Stomach (tissue), 4 donors: ENCODE data around the gene KCND2.

Experiments used
- POLR2A ChIP-seq, 4 donors: fragments of 450-650 bp; IDR thresholded peaks; one replicate each; pipeline ENCODE4 v1.6.1; 2016; ENCODE audit warnings: antibody characterized with exemption in 4 of 4, control low read depth in 2 of 4, mild to moderate bottlenecking in 1 of 4, moderate library complexity in 1 of 4
- POLR2AphosphoS5 ChIP-seq, 3 donors: sonication (generic); formaldehyde crosslinking; IDR thresholded peaks; one replicate each; pipeline ENCODE4 v1.6.1; 2016; ENCODE audit warnings: antibody characterized with exemption in 3 of 3
- TF ChIP-seq, protein P1 (sequence below), 7 experiments: fragments of 450-650 bp in 4 of 7; fragments of 200-600 bp in 3 of 7; sonication (generic) in 3 of 7; IDR thresholded peaks; one replicate each; pipeline ENCODE4 v1.5.1; 2016 to 2019; ENCODE audit warnings: antibody characterized with exemption in 7 of 7, control low read depth in 2 of 7, mild to moderate bottlenecking in 1 of 7

DNA sequence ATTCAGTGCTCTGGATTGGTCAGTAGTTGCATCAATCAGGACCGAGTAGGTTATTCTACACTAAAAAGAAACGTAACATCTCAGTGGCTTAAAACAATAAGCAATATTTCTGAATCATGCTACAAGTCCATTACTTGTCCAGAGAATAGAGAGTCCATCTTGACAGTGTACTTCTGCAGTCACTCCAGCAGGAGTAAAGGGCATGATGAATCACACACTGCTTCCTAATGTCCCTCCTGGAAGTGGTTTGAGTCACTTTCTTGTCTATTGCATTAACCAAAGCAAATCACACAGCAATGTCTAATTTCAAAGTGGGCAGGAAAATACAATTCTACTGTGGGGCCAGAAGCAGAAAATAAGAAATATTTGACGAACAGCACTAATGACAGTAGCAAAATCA is 460.2 kb downstream of the KCND2 start:
- TF ChIP-seq, protein P1, sequence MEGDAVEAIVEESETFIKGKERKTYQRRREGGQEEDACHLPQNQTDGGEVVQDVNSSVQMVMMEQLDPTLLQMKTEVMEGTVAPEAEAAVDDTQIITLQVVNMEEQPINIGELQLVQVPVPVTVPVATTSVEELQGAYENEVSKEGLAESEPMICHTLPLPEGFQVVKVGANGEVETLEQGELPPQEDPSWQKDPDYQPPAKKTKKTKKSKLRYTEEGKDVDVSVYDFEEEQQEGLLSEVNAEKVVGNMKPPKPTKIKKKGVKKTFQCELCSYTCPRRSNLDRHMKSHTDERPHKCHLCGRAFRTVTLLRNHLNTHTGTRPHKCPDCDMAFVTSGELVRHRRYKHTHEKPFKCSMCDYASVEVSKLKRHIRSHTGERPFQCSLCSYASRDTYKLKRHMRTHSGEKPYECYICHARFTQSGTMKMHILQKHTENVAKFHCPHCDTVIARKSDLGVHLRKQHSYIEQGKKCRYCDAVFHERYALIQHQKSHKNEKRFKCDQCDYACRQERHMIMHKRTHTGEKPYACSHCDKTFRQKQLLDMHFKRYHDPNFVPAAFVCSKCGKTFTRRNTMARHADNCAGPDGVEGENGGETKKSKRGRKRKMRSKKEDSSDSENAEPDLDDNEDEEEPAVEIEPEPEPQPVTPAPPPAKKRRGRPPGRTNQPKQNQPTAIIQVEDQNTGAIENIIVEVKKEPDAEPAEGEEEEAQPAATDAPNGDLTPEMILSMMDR (IDR thresholded peaks at IDR 0.05), result no peak
- TF ChIP-seq POLR2A (IDR thresholded peaks at IDR 0.05), result no peak
- TF ChIP-seq POLR2AphosphoS5 (IDR thresholded peaks at IDR 0.05), result no peak
